ENCODE data around the gene AP3S1. TPM values are rescaled to one million over a fixed set of nuclear protein-coding genes. Genes with fewer than 3 reads are reported as not detected.

Gene AP3S1
- 64.7 TPM for total RNA-seq

GRCh38 chr5:115841382-115842088, at the start of gene AP3S1, which contains the start of gene ATG12:
TSS of gene AP3S1 (plus strand) at chr5:115841935. CDS start at chr5:115842038, 103 bp downstream.
TSS of gene ATG12 (minus strand) at chr5:115841565. CDS start at chr5:115841552, 13 bp downstream.

GRCh38 chr5:115816226-115817081, 25.3 kb upstream of the AP3S1 start, which contains the start of gene CDO1:
TSS of gene CDO1 (minus strand) at chr5:115816659. CDS start at chr5:115816397, 262 bp downstream.

GRCh38 chr5:115962239-115962564, 120.5 kb downstream of the AP3S1 start, which contains the start of gene LVRN:
TSS of gene LVRN (plus strand) at chr5:115962475. CDS start at chr5:115962618, 143 bp downstream.

Other genes with a start within 250 kb of the AP3S1 start
- gene TICAM2, start 239.5 kb upstream of the AP3S1 start, total RNA-seq, result 2.4 TPM
- gene TMED7, start 215.9 kb upstream of the AP3S1 start, total RNA-seq, result 114 TPM
- gene CDO1, start 25.3 kb upstream of the AP3S1 start, total RNA-seq, result 64.5 TPM
- 85.8 TPM for gene ATG12, start 370 bp upstream of the AP3S1 start, total RNA-seq
- 2.0 TPM for gene LVRN, start 120.5 kb downstream of the AP3S1 start, total RNA-seq
- gene ARL14EPL, start 190.5 kb downstream of the AP3S1 start, total RNA-seq, result not detected
- gene COMMD10, start 243.1 kb downstream of the AP3S1 start, total RNA-seq, result 59.2 TPM